ENCODE measurements around the gene ABCC6. TPM values are rescaled to one million over a fixed set of nuclear protein-coding genes. Genes with fewer than 3 reads are reported as not detected.
"Not testable (repeated sequence)": the region's sequence is repeated elsewhere in the genome, so short reads cannot be mapped to it uniquely, and the experiment has no call there.

ABCC6 gene
- total RNA-seq, 1 experiment from 2014 or later: 0.73 TPM

GRCh38 chr16:16203494-16203893 lies 19.8 kb downstream of the ABCC6 start:
- H2AFZ ChIP-seq (ENCODE audit: low read length); ATAC-seq; DNase-seq; BruUV-seq (replicated peaks); H3F3A ChIP-seq (ENCODE audit: low read length, unreplicated experiment); intact Hi-C loops (cut with micrococcal nuclease); H3K36me3 ChIP-seq (ENCODE audit: low read depth, low read length); H3K79me2 ChIP-seq (ENCODE audit: low read length); H3K9me2 ChIP-seq (replicated peaks; ENCODE audit: low read length); H3K4me2 ChIP-seq (ENCODE audit: low read length); H3K9ac ChIP-seq (ENCODE audit: low read length); H3K27me3 ChIP-seq (ENCODE audit: low read length); H4K20me1 ChIP-seq (ENCODE audit: low read length); CTCF ChIA-PET; H3K4me1 ChIP-seq (ENCODE audit: insufficient read depth, low read length); H3K4me3 ChIP-seq (ENCODE audit: low read length); POLR2A ChIA-PET (ENCODE audit: unreplicated experiment); H3K9me3 ChIP-seq (ENCODE audit: low read length); H3K27ac ChIP-seq (ENCODE audit: low read length): not testable (repeated sequence)

GRCh38 chr16:16202400-16203143 lies 20.7 kb downstream of the ABCC6 start:
- H3K9ac ChIP-seq (ENCODE audit: low read length); H2AFZ ChIP-seq (ENCODE audit: low read length); BruUV-seq (replicated peaks); H3K4me2 ChIP-seq (ENCODE audit: low read length); H3F3A ChIP-seq (ENCODE audit: low read length, unreplicated experiment); intact Hi-C loops (cut with micrococcal nuclease); H3K79me2 ChIP-seq (ENCODE audit: low read length); POLR2A ChIA-PET (ENCODE audit: unreplicated experiment); H3K4me1 ChIP-seq (ENCODE audit: insufficient read depth, low read length); H3K27ac ChIP-seq (ENCODE audit: low read length); CTCF ChIA-PET; H4K20me1 ChIP-seq (ENCODE audit: low read length); H3K9me2 ChIP-seq (replicated peaks; ENCODE audit: low read length); H3K27me3 ChIP-seq (ENCODE audit: low read length); H3K9me3 ChIP-seq (ENCODE audit: low read length); H3K36me3 ChIP-seq (ENCODE audit: low read depth, low read length); H3K4me3 ChIP-seq (ENCODE audit: low read length): not testable (repeated sequence)
- peak; percentile 64 for ATAC-seq
- peak; percentile 55 for DNase-seq

- H3K27ac ChIP-seq (ENCODE audit: low read length); DNase-seq; BruUV-seq (replicated peaks); intact Hi-C loops (cut with micrococcal nuclease); H3K9me2 ChIP-seq (replicated peaks; ENCODE audit: low read length); H3K9me3 ChIP-seq (ENCODE audit: low read length); H3K9ac ChIP-seq (ENCODE audit: low read length); POLR2A ChIA-PET (ENCODE audit: unreplicated experiment); H3K79me2 ChIP-seq (ENCODE audit: low read length); H3K4me2 ChIP-seq (ENCODE audit: low read length); H3K27me3 ChIP-seq (ENCODE audit: low read length); H3F3A ChIP-seq (ENCODE audit: low read length, unreplicated experiment); H4K20me1 ChIP-seq (ENCODE audit: low read length); H2AFZ ChIP-seq (ENCODE audit: low read length); H3K4me1 ChIP-seq (ENCODE audit: insufficient read depth, low read length); H3K4me3 ChIP-seq (ENCODE audit: low read length); H3K36me3 ChIP-seq (ENCODE audit: low read depth, low read length); CTCF ChIA-PET; ATAC-seq: not testable (repeated sequence)
Observed at GRCh38 chr16:16201880-16202279, 21.4 kb downstream of the ABCC6 start.

GRCh38 chr16:16200391-16200790 lies 22.9 kb downstream of the ABCC6 start:
- H3K9ac ChIP-seq (ENCODE audit: low read length); H3K27ac ChIP-seq (ENCODE audit: low read length); H3K4me1 ChIP-seq (ENCODE audit: insufficient read depth, low read length); POLR2A ChIA-PET (ENCODE audit: unreplicated experiment); H3F3A ChIP-seq (ENCODE audit: low read length, unreplicated experiment); H3K4me2 ChIP-seq (ENCODE audit: low read length); H3K36me3 ChIP-seq (ENCODE audit: low read depth, low read length); H4K20me1 ChIP-seq (ENCODE audit: low read length); intact Hi-C loops (cut with micrococcal nuclease); CTCF ChIA-PET; BruUV-seq (replicated peaks); H3K4me3 ChIP-seq (ENCODE audit: low read length); H3K79me2 ChIP-seq (ENCODE audit: low read length); H3K27me3 ChIP-seq (ENCODE audit: low read length); H2AFZ ChIP-seq (ENCODE audit: low read length); DNase-seq; H3K9me3 ChIP-seq (ENCODE audit: low read length); H3K9me2 ChIP-seq (replicated peaks; ENCODE audit: low read length); ATAC-seq: not testable (repeated sequence)

GRCh38 chr16:16199428-16199827 lies 23.9 kb downstream of the ABCC6 start:
- H3K9me2 ChIP-seq (replicated peaks; ENCODE audit: low read length); H3F3A ChIP-seq (ENCODE audit: low read length, unreplicated experiment); POLR2A ChIA-PET (ENCODE audit: unreplicated experiment); CTCF ChIA-PET; H3K36me3 ChIP-seq (ENCODE audit: low read depth, low read length); ATAC-seq; H3K4me3 ChIP-seq (ENCODE audit: low read length); H2AFZ ChIP-seq (ENCODE audit: low read length); H4K20me1 ChIP-seq (ENCODE audit: low read length); H3K9ac ChIP-seq (ENCODE audit: low read length); H3K9me3 ChIP-seq (ENCODE audit: low read length); H3K79me2 ChIP-seq (ENCODE audit: low read length); H3K27me3 ChIP-seq (ENCODE audit: low read length); BruUV-seq (replicated peaks); DNase-seq; H3K4me2 ChIP-seq (ENCODE audit: low read length); H3K4me1 ChIP-seq (ENCODE audit: insufficient read depth, low read length); H3K27ac ChIP-seq (ENCODE audit: low read length): not testable (repeated sequence)
- intact Hi-C loops (cut with micrococcal nuclease): loop anchor here (5.0 kb wide), 1 partner anchor 422 kb away; no protein-coding TSS in a partner anchor

Data from PC-3 (cell line).